HG03378 (cell line): Measurements from ENCODE around the gene DDX51.
"Not testable (repeated sequence)": the region's sequence is repeated elsewhere in the genome, so short reads cannot be mapped to it uniquely, and the experiment has no call there.

Source experiments
- ATAC-seq: cut with Tn5 transposase; IDR thresholded peaks from one replicate; pipeline ENCODE4 v1.9.1; 2021; ENCODE audit warnings: mild to moderate bottlenecking, moderate library complexity; ENCODE audit not compliant: unreplicated experiment

Gene DDX51

GRCh38 chr12:132123970-132124765, 20.0 kb downstream of the DDX51 start:
- ATAC-seq = no peak

DNA sequence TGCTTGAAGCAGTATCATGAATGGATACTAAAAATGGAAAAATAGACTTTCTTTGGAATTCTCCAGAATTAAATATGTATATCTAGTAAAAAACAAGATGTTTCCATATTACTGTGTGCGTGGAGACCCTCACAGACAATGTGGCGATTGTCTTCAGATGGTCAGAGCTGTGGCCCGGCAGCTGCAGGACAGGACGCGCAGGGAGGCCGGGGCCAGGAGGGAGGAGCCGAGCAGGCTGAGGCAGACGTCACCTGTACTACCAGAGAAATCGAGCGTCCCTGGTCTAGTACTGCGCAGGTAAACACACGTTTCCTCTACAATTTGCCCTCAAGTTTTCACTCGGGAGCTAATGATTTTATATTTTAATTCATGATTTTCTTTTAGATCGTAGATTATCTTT, 22.8 kb downstream of the DDX51 start:
- ATAC-seq = no peak

- ATAC-seq = no peak
Measured at GRCh38 chr12:132118876-132119275, 25.2 kb downstream of the DDX51 start.

DNA sequence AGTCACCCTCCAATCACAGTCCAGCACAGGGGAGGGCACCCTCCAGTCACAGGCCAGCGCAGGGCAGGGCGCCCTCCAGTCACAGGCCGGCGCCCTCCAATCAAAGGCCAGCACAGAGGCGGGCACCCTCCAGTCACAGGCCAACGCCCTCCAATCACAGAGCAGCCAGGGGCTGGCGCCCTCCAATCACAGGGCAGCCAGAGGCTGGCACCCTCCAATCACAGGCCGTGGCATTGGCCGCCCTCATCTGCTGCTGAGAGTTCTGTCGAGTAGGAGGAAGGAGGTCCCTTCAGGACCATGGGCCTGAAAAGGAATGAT, 26.6 kb downstream of the DDX51 start:
- no peak for ATAC-seq

DNA sequence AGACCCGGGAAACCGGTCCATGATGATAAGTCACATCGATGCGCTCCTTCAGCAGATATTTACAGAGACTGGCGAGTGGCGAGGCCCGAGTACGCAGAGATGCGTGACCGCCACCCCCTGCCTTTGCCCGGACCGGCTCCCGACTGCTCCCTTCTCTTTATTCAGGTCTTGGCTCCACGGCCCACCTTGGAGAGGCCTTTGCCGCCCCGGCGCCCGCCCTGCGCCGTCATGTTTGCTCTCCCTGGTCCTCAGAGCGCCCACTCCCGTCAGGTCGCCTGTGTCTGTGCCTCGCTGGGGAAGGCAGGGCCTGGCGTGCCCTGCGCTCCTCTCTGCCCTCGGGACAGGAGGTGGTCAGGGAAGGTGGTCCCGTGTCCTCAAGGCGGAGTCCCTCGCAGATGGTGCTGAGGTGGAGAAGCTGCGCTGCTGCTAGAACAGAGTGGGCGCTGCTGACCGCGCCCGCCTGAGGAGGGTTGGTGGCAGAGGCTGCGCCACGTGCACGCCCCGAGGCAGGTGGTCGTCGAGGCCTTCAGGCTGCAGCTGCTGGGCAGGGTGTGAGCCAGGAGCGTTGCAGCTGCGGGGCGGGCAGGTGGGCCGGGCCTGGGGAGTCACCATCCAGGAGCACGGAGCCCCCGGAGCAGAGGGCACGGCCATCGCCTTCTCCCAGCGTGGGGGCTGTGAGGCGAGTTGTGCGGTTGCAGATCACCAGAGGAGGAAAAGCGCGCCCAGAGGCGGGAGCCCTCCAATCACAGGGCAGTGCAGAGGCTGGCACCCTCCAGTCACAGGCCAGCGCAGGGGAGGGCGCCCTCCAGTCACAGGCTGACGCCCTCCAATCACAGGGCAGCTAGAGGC, 27.2 kb downstream of the DDX51 start:
- no peak for ATAC-seq

- no peak for ATAC-seq
Measured at GRCh38 chr12:132115500-132115899, 28.6 kb downstream of the DDX51 start.

DNA sequence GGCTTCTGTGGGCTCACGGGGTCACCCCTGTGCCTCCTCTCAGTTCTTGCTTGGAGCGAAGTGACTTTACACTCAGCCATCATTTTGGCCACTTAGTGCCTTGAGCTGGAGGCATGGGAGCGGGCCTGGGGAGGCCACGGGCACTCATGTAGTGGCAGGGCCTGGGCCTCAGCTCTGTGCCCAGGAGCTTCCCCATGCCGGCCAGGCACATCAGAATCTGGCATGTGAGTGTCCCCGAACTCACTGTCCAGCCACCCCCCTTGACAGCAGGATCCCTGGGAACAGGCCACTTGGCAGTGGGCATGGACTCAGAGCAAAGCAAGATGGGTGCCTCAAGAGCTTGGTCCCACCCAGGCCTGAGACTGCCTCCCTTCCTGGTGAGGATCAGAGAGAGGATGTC, 29.5 kb downstream of the DDX51 start:
- no peak for ATAC-seq

GRCh38 chr12:132111654-132112304, 32.3 kb downstream of the DDX51 start:
- ATAC-seq = no peak

- no peak for ATAC-seq
Measured at GRCh38 chr12:132110677-132111076, 33.4 kb downstream of the DDX51 start.

- no peak for ATAC-seq
Measured at GRCh38 chr12:132109741-132110140, 34.4 kb downstream of the DDX51 start.

GRCh38 chr12:132108211-132108832, 35.8 kb downstream of the DDX51 start:
- ATAC-seq = no peak

- no peak for ATAC-seq
Measured at GRCh38 chr12:132106921-132107320, 37.2 kb downstream of the DDX51 start.

DNA sequence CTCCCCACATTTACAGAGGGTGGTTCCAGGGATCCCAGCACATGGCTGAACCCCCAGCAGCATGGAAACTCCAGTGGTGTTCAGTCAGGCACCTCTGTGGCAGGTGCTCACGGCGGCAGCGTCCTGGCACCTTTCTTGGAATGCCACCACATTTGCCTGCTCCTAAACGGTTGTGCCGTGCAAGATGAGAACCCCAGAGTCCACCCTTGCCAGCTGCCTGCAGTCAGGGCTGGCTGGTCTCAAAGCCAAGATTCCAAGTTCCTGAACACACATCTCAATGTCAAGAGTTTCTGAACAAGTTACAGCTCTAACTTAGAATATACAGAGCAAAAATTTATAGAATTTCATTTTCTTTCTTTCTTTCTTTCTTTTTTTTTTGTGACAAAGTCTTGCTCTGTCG, 38.7 kb downstream of the DDX51 start:
- no peak for ATAC-seq

DNA sequence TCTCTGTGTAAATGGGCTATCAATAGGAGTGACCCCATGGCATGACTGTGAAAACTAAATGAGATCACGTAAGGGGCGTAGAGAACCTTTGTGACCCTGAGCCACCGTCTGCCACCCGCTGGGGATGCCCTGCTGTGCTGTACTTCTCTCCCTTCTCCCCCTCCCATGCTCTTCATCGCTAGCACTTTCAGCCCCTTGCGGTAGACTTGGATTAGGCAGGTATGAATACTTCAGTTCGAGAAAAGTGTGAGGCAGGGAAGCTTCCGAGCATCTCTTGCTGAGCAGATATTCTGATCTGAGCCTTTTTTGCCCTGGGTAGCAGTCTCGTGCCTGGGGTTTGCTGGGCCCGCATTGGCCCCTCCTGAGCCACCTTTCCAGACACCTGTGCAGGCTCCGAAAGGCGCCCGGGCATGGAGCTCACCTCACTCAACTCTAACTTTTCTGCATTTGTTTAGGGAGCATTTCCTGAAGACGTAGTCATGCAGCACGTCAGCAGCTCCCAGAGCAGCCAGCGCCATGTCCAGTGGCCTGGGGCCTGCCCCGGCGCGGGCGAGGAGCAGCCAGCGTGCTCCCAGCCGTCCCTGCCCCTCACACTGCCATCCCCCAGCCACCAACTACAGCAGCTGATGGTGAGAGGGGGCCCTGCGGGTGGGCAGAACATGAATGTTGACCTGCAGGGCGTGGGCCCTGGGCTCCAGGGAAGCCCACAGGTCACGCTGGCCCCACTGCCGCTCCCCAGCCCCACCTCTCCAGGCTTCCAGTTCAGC, 40.4 kb downstream of the DDX51 start:
- no peak for ATAC-seq

DNA sequence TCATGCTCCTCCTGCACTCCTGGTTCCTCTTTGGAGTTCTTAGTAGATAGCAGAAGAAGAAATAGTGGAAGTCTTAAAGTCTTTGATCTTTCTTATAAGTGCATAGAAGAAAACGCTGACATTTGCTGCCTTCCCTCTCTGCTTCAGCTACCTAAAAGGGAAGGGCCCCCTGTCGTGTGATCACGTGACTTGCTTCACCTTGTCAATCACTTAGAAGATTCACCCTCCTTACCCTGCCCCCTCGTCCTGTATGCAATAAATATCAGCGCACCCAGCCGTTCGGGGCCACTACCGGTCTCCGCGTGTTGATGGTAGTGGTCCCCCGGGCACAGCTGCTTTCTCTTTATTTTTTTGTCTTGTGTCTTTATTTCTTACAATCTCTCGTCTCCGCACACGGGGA, 41.0 kb downstream of the DDX51 start:
- ATAC-seq = not testable (repeated sequence)

- no peak for ATAC-seq
Measured at GRCh38 chr12:132102297-132102696, 41.8 kb downstream of the DDX51 start.

DNA sequence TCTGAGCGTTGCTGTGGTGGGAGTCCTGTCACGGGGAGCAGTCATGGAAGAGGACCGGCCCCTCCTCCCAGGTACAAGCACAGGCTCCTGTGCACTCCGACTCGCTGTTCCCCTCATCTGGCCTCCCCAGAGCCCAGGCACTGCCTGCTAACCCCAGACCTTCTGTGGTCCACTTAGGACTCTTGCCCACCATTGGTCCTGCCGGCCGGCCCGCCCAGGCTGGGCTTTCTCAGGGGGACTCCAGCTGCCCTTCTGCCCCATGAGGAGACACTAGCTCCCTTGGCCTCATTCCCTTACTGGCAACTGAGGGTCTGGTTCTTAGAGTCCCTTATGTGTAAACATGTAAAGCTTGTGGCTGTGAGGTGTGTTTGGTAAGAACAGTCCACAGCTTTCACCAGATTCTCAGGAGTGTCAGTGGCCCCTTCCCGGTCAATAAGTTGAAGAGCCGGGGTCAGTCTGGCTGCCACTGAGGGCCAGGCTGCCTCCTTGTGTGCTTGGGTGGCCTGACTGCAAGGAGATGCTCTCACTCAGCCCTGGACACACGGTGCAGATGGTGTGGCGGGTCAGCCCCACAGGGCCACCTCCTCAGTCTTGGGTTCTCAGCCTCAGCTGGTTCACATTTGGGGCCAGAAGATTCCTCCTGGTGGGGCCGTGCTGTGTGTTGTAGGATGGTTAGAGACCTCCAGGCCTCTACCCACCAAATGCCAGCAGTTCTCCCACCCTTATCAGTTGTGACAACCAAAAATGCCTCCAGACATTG, 43.6 kb downstream of the DDX51 start:
- ATAC-seq = no peak

DNA sequence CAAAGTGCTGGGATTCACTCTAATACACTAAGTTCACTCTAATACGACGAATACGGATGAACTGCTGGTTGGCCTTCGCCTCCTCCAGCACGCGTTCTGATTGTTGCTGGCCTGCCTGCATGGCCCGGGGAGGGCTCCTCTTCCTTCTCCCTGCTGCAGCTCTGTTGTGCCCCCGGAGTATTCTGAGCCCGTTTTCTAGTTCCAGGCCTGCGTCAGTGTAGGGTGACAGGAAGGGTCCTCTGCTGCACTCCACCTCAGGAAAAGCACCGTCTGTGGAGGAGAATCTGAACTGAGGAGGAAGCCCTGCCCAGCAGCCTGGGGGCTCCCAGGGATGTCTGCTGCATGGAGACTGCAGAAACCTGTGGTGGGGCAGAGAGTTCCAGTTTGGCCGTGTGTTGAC, 44.4 kb downstream of the DDX51 start:
- no peak for ATAC-seq

DNA sequence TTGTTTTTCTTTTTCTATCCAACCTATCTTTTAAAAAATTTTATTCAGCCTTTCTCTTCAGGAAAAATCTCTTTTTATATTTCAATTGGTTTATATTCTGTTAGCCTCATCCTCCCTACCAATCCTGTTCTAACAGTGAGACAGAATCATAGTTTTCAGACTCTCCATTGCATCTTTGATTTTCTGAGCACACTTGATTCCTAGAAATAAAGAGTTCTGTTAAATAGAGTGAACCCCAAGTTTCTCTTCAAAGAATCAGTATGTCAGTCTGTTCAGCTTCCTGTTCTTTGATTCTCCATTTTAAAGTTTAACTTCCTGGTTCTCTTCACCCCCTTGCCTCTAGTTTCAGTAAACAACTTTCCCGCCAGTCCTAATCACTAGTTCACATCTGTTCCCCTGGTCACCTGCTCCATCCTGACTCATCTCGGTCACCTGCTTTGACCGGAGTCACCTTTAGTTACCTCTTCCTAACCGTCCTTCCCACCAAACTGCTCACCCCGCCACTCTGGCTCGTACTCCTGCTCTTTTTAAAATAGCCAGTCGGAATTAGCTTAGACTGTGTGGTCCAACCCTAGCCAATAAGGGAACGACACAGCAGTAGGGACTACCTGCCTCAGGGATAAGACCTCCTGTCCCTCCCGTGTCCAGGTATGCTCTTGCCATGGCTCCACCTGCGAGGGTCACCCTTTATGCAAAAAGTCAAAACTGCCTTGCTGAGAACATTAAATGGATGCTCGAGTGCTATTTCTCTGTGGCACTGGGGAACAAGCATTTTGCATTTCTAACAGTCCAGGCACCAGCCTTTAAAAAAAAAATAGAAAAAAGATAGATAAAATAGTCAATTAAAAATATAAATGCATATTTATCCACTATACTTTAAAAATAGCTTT, 48.4 kb downstream of the DDX51 start:
- ATAC-seq = no peak
